GM21423 (cell line): Measurements from ENCODE around the gene SIRT3.
"Not testable (repeated sequence)": the region's sequence is repeated elsewhere in the genome, so short reads cannot be mapped to it uniquely, and the experiment has no call there.

Source experiments
- ATAC-seq: cut with Tn5 transposase; IDR thresholded peaks from one replicate; pipeline ENCODE4 v1.9.1; 2021; ENCODE audit warnings: mild to moderate bottlenecking, moderate library complexity; ENCODE audit not compliant: unreplicated experiment

Gene SIRT3

DNA sequence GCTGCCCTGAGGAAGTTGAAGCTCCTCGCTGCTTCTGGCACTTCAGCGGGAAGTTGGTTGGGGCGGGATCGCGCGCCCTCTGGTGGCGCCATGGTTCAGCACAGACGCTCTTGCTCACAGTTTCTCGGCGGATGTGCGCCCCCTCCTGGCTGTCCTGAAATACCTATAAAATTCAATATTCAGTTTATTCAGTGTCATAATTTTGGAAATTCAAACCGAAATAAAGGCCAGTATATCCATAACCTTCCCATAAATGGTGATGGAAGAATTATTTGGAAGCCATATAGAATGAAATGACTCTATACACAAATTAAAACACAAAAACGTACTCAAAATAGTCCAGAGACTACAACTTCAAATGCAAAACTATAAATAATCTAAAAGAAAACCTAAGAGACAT, 55.9 kb downstream of the SIRT3 start:
- ATAC-seq = not testable (repeated sequence)
